GM19324 (cell line): Measurements from ENCODE around the gene SYTL4.

Source experiments
- ATAC-seq: cut with Tn5 transposase; IDR thresholded peaks from one replicate; pipeline ENCODE4 v1.9.1; 2021; ENCODE audit warnings: mild to moderate bottlenecking, moderate library complexity; ENCODE audit not compliant: unreplicated experiment, low FRiP score

SYTL4 gene

DNA sequence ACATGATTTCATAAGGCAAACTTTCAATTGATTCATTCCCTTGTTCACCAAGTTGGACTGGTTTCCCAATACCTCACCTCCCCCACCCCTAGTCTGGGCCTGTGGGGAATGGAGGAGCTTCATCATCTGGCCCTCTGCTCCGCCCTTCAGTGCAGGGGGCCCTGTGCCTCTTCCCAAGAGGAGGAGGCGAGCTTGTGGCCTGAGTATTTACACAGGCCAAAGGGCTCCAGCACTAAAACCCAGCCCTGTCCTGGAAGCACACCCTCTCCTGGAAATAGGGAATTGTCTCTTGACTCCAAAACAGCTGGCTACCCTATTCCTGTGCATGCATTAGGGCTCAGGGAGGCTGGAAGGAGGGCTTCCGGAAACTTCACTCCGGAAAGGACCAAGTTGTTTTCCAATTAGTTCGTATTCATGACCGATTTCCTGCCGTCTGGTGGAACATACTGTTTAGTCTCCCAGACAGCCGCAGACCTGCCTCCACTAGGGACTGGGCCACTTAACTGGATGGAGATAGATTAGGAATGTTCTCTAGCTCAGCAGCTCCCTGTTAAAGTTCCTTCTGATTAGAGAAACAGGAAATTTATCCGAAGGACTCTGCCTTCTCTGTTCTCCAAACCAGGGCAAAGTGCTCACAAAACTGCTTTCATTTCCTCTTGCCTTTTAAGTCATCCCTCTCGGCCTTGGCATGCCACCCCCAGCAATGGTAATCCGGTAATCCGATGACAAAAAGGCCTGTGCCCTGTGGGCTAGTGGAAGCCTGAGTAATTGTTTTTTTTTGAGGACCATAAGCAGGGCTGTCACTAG lies 82.2 kb downstream of the SYTL4 start:
- ATAC-seq, result no peak

DNA sequence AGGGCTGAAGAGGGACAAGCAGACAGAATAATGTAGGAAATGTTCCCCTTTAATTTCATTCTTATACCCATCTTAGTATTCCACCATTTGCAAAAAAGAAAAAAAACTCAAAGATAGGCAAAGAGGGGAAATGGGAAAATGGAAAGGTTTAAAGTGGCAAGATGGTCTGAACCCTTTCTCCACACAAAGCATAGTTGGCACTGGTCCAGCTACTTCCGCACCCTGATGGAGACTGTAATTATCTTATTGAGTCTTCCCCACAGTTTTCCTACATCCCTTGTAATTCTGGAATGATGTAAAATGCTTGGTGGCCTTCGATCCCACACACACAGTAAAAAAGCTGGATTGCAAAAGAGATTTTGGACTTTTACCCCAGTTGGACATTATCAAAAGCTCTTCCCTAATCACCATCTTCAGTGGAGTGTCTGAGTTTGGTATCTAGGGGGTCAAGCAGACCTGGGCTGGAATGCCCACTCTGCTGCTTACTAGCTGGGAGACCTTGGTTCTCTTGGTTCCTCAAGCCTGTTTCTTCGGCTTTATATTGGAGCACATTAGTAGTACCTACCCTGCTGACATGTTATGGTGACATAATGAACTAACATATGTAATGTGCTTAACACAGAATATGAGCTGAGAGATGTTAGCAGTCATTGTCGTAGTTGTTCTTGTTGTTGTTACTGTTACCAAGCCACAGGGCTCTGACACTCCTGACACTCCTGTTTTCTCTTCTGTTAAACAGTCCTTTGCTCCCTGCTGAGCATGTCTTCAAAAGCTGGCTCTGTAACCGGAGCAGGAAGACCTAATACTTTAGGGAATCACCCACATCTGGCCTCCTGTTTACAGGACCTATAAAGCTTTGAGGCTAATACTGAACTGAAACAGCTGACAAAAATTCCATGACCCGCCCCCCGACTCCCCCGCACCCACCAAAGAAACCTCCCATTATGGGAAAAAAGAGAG lies 83.2 kb downstream of the SYTL4 start:
- ATAC-seq, result no peak

DNA sequence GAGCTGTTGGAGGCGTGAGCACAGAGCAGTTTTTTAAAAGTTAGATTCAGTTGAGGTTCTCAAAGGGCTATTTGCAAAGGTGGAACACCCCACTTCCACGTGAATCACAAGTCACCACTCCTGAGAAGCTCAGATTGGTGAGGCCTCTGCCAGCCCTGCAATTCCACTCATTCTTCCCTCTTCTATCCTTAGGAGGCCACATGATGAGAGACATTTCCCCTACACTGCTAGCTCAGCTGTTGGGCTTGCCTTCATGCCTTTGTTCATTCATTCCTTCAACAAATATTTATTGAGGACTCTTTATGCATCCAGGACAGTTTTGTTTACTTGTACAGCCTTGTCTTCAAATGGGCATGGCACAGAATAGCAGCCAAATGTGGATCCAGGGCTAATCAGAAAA lies 84.2 kb downstream of the SYTL4 start:
- no peak for ATAC-seq

DNA sequence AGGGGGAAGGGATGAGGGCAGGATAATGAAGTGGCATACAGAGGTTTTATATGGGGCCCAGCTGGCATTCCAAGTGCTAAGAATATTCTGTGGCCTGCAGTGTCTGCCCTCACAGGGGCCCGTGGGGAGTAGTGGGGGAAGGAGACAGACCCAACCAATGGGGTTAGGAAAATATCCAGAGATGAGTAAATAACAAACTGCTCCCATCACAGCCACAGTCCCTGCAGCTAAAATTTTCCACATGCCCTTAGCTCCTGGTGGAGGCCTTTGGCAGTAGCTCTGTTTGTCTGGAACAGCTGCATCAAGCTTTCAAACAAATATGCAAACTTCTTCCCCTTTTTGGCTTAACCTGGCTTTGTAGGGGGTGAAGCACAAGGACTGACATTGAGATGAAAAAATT lies 84.8 kb downstream of the SYTL4 start:
- ATAC-seq, result no peak

DNA sequence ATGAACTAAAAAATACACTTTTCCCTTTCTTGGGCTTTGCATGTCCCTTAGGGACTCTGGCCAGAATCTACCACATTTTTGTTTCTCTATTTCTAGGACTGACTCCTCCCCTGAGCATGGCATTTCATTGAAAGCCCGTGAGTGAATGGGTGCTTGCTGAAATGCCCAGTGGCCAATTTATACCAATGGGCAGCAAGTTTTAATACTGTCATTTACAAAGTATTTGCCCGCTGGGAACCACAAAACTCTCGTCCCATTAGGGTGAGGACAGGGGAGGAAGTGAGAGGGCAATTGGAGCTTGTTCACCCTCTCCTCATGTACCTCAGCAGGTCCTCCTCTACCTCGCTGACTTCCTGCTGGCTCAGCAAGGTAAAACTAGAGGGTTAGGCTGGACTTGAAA lies 86.8 kb downstream of the SYTL4 start:
- no peak for ATAC-seq

- ATAC-seq, result no peak
Observed at GRCh38 chrX:100643956-100644860, 87.7 kb downstream of the SYTL4 start, which contains the start of gene SRPX2. Gene SRPX2 (plus strand): TSS chrX:100644199. CDS start chrX:100646323, 2,124 bp downstream.

DNA sequence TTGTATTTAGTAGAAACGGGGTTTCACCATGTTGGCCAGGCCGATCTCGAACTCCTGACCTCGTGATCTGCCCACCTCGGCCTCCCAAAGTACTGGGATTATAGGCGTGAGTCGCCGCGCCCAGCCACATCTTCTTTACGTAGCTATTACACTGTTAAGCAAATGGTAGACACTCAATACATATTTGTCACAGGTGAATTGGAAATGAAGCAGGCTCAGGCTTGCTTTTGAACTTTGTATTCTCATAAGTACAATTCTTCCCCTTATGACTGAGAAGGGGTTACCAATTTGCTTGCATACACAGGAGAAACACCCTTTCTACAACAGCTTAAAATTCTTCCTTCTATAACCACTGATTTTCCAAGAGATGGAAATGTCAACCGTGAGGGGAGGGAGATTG lies 88.7 kb downstream of the SYTL4 start:
- no peak for ATAC-seq

DNA sequence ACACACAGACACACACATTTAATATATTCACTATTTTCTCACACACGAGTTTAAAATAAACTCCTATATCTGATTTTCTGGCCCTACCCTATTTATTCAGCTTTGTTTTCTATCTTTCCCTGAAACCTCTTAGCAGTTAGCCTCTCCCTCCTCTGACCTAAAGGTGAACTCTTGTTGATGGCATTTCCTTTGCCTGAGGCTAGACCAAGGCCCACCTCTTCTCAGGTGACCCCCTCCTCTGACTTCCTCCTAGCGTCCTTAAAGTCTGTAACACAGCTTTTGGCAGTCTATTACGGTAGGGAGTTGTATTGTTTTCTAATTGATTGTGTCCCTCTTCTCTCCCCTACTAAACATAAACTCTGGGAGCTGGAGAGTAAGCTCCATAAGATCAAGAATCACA lies 89.6 kb downstream of the SYTL4 start:
- no peak for ATAC-seq

GRCh38 chrX:100636321-100636991 lies 95.5 kb downstream of the SYTL4 start, which contains the start of gene TSPAN6:
Gene TSPAN6 (minus strand): TSS chrX:100636806. CDS start chrX:100636694, 112 bp downstream.
- ATAC-seq, result peak; percentile 56

DNA sequence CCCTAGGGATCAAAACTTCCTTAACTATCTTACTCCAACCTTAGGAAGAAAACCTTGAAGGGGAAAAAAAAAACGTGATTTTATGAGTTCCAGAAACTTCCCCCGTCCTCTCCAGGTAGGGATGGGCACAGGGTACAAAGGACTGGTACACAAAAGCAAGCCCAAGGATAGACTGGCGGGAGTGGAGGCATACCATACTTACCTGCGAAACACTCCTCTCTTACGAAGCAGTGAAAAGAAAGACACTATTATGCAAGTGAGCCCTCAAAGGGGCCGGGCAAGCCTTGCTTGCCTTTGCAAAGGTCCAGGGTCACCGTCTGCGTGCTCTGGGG lies 96.0 kb downstream of the SYTL4 start:
- no peak for ATAC-seq

GRCh38 chrX:100635040-100635439 lies 96.9 kb downstream of the SYTL4 start:
- ATAC-seq, result no peak

DNA sequence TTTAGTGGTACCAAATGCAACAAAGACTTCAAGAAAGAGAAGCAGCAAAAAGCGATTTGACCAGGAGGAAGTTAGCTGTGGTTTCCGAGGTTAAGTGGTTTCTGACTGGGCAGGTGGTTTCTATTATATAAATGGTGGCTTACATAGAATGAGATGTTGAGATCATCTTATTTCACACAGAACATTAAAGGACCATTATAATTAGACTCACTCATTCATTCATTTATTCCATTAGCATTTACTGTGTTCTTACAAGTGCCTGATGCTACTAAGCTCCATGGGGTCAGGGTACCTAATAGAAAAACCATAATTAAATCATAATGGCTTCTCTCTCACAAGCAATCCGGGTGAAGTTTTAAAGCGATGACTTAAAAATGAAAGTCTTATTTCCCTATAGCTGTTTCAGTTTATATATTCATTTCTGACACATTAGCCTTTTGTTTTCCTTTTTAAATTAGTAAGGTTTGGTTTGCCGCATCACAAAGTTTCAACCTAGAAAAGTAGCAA lies 105.9 kb downstream of the SYTL4 start:
- peak; percentile 88 for ATAC-seq
